Activated T-helper 9 cell treated with anti-CD3 and anti-CD28 coated beads, Interleukin-2, amount 50 U/mL, for 16 hours (primary cell): ENCODE measurements around the gene SPOPL.

Experiments used
- DNase-seq: peaks from one replicate; pipeline ENCODE4 v3.0.0-alpha.2; 2020; ENCODE audit warnings: low read depth

The SPOPL gene

GRCh38 chr2:138601458-138602165 lies 100.0 kb downstream of the SPOPL start:
- no peak for DNase-seq

GRCh38 chr2:138602166-138602460 lies 100.5 kb downstream of the SPOPL start:
- DNase-seq, result no peak

- DNase-seq, result no peak
Measured at GRCh38 chr2:138607746-138608145, 106.2 kb downstream of the SPOPL start.

- no peak for DNase-seq
Measured at GRCh38 chr2:138609446-138609845, 107.9 kb downstream of the SPOPL start.

- DNase-seq, result no peak
Measured at GRCh38 chr2:138610201-138610953, 108.8 kb downstream of the SPOPL start.

- no peak for DNase-seq
Measured at GRCh38 chr2:138615257-138615656, 113.7 kb downstream of the SPOPL start.

- DNase-seq, result no peak
Measured at GRCh38 chr2:138617026-138617425, 115.5 kb downstream of the SPOPL start.

- no peak for DNase-seq
Measured at GRCh38 chr2:138618971-138619370, 117.4 kb downstream of the SPOPL start.

- no peak for DNase-seq
Measured at GRCh38 chr2:138620431-138620830, 118.9 kb downstream of the SPOPL start.

- no peak for DNase-seq
Measured at GRCh38 chr2:138621139-138621538, 119.6 kb downstream of the SPOPL start.

GRCh38 chr2:138622613-138623012 lies 121.0 kb downstream of the SPOPL start:
- DNase-seq, result no peak
